CD8-positive, alpha-beta memory T cell (primary cell): Measurements from ENCODE around the gene F2. TPM values are rescaled to one million over a fixed set of nuclear protein-coding genes. Genes with fewer than 3 reads are reported as not detected.

ENCODE experiments used
- CTCF ChIA-PET: fragments of 350-600 bp; sonication (Branson Sonifier 250); formaldehyde crosslinking; loops from one replicate; lab custom pipeline; 2021; ENCODE audit warnings: antibody characterized with exemption; lab: Charles Lee
- POLR2A ChIA-PET: fragments of 350-600 bp; sonication (Branson Sonifier 250); formaldehyde crosslinking; loops from one replicate; lab custom pipeline; 2021; ENCODE audit warnings: antibody characterized with exemption; lab: Charles Lee
- DNase-seq, 5 donors: peaks; one replicate each; pipeline versions ENCODE4 v3.0.0 to v3.0.0-alpha.2; 2020 to 2022; ENCODE audit warnings: mixed read lengths in 1 of 5
- H3K27ac ChIP-seq: one replicate; pipeline ENCODE4 v1.7.0; 2013; ENCODE audit warnings: low read depth, mild to moderate bottlenecking, low read length, moderate library complexity
- H3K27me3 ChIP-seq: 2 replicates; pipeline ENCODE4 v1.7.0; 2013; ENCODE audit warnings: low read length, mild to moderate bottlenecking; ENCODE audit not compliant: insufficient read depth, poor library complexity, severe bottlenecking
- H3K36me3 ChIP-seq: 2 replicates; pipeline ENCODE4 v1.7.0; 2013; ENCODE audit warnings: mild to moderate bottlenecking, low read length, moderate library complexity; ENCODE audit not compliant: insufficient read depth
- H3K4me1 ChIP-seq: 2 replicates; pipeline ENCODE4 v1.7.0; 2013; ENCODE audit warnings: mild to moderate bottlenecking, low read length, moderate library complexity; ENCODE audit not compliant: insufficient read depth
- H3K4me3 ChIP-seq: 2 replicates; pipeline ENCODE4 v1.7.0; 2013; ENCODE audit warnings: mild to moderate bottlenecking, low read length
- H3K9me3 ChIP-seq: 2 replicates; pipeline ENCODE4 v1.7.0; 2013; ENCODE audit warnings: mild to moderate bottlenecking, low read length
- H3K27ac Mint-ChIP-seq, 8 donors: one replicate each; pipeline ENCODE4 v1.8.0; 2020 to 2021; ENCODE audit warnings: mixed read lengths in 8 of 8, mild to moderate bottlenecking in 6 of 8, inconsistent platforms in 3 of 8, moderate library complexity in 3 of 8
- H3K27me3 Mint-ChIP-seq, 2 donors: one replicate each; pipeline ENCODE4 v1.8.0; 2020 to 2021; ENCODE audit warnings: mixed read lengths in 2 of 2, mild to moderate bottlenecking in 1 of 2, moderate library complexity in 1 of 2
- H3K36me3 Mint-ChIP-seq, 3 donors: one replicate each; pipeline ENCODE4 v1.8.0; 2020 to 2021; ENCODE audit warnings: mixed read lengths in 3 of 3, inconsistent platforms in 1 of 3, mild to moderate bottlenecking in 1 of 3
- H3K4me1 Mint-ChIP-seq, 3 donors: one replicate each; pipeline ENCODE4 v1.8.0; 2020 to 2021; ENCODE audit warnings: mixed read lengths in 3 of 3, inconsistent platforms in 1 of 3, mild to moderate bottlenecking in 1 of 3
- H3K4me3 Mint-ChIP-seq, 7 donors: one replicate each; pipeline ENCODE4 v1.8.0; 2020 to 2021; ENCODE audit warnings: mixed read lengths in 7 of 7, mild to moderate bottlenecking in 6 of 7, moderate library complexity in 4 of 7, inconsistent platforms in 2 of 7
- H3K9me3 Mint-ChIP-seq, 5 donors: one replicate each; pipeline ENCODE4 v1.8.0; 2020 to 2022; ENCODE audit warnings: mixed read lengths in 5 of 5, mild to moderate bottlenecking in 3 of 5, moderate library complexity in 2 of 5, inconsistent platforms in 1 of 5
- polyA plus RNA-seq: library from polyadenylated mRNA; unstranded; fragments of 300-500 nt; fragmentation: Illumina TruSeq; gene quantifications from one replicate; pipeline ENCODE4 v1.2.3, GENCODE V29; 2021
- total RNA-seq, 2 experiments: library from RNA; stranded (reverse); gene quantifications; one replicate each; pipeline ENCODE4 v1.2.3, GENCODE V29; 2021

The F2 gene
- total and polyA plus RNA-seq, 3 experiments from 2014 or later: not detected

DNA sequence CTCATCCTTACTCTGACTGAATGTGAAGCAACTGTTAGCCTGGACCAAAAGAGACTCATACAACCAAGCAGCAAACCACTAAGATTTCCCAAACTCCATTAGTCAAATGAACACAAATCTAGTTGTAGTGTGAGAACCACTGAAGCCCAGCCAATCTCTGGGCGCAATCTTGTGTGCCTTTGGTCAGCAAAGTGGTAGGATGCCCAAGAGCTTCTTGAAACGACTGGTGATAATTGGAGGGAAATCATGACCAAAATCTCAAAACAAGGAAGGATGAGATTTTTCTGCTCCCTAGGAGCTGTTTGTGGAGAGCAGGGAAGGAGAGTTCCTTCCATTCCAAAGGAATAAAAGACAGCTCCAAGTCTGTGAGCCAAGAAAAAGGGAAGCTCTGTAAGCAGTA is 24.0 kb downstream of the F2 start:
- no peaks in the 10 kb centered on the region for H3K9me3 ChIP-seq
- ChIA-PET CTCF (interaction anchor here (0.8 kb wide), 1 partner anchor 86 kb away, joined by 3 read pairs; no protein-coding TSS in a partner anchor), POLR2A (no interaction called here)
- no peak for DNase-seq
- no peaks in the 10 kb centered on the region for H3K27me3 ChIP-seq
- no peaks in the 10 kb centered on the region for H3K4me1 ChIP-seq
- Mint-ChIP-seq H3K27me3 (no peaks in the 10 kb centered on the region), H3K27ac (peak overlapping the region in 3 of 8 donors; percentile 1 to 66 (median 5)), H3K9me3 (no peaks in the 10 kb centered on the region), H3K4me1 (no peaks in the 10 kb centered on the region), H3K4me3 (no peak overlapping the region), H3K36me3 (peaks cover 5 to 68% (median 23%) of the 10 kb centered on the region in 3 donors)
- H3K36me3 ChIP-seq: peaks cover 32% of the 10 kb centered on the region
- no peak overlapping the region for H3K4me3 ChIP-seq
- no peak overlapping the region for H3K27ac ChIP-seq

DNA sequence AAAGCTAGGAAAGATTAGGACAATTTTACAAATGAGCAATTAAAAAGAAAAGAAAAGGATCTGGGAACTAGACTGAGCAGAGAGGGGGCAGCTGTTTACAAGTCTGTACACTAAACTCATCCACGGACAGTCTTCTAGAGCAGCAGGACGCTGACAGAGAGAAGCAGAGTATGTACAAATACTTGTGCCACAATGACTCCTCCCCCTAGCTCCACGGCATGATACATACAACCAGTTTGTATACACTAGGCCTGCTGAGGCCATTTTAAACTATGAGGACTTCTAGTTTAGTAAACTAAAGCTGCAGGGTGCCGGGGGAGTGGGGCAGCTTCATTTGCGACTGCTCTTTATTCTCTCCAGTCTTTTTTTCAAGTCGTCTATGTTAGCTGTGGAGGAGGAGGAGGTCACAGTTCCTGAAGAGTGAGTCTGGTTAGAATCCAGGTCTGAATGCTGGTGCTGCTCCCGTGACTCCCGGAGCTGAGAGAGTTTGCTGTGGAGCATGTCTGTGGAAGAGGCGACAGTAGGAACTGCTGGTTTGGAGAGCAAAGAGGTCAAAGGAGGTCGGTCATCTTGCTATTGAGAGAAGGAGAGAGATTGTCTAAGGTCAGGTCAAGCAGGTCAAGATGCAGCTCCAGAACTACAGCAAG is 24.8 kb downstream of the F2 start:
- Histone ChIP-seq H3K9me3 (no peaks in the 10 kb centered on the region), H3K36me3 (peaks cover 32% of the 10 kb centered on the region), H3K4me1 (no peaks in the 10 kb centered on the region), H3K4me3 (no peak overlapping the region), H3K27me3 (no peaks in the 10 kb centered on the region), H3K27ac (no peak overlapping the region)
- Mint-ChIP-seq H3K27ac (peak overlapping the region in 4 of 8 donors; percentile 21 to 78 (median 66)), H3K4me3 (no peak overlapping the region), H3K27me3 (no peaks in the 10 kb centered on the region), H3K36me3 (peaks cover 5 to 70% (median 26%) of the 10 kb centered on the region in 3 donors), H3K9me3 (no peaks in the 10 kb centered on the region), H3K4me1 (no peaks in the 10 kb centered on the region)
- ChIA-PET CTCF (interaction anchor here (0.8 kb wide), 1 partner anchor 87 kb away, joined by 3 read pairs; no protein-coding TSS in a partner anchor), POLR2A (no interaction called here)
- no peak for DNase-seq

DNA sequence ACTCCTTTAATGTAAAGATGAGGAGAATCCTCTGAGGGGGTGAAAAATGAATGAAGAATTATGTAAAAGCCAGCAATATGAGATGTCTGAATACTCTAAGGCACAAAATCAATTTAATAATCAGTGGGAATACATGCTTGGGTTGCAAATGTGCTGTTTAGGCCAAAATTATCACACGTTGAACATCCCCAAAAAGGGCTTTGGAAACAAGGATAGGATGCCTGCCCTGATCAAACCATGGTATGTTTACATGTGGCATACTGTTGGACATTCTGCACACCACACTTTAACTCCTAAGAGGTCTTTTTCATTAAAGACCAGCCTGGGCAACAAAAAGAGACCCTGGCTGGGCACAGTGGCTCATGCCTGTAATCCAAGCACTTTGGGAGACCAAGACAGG is 26.3 kb downstream of the F2 start:
- Histone ChIP-seq H3K4me3 (no peak overlapping the region), H3K27ac (no peak overlapping the region), H3K36me3 (peaks cover 37% of the 10 kb centered on the region), H3K27me3 (no peaks in the 10 kb centered on the region), H3K9me3 (no peaks in the 10 kb centered on the region), H3K4me1 (no peaks in the 10 kb centered on the region)
- ChIA-PET CTCF (no interaction called here), POLR2A (no interaction called here)
- peak overlapping the region in 2 of 8 donors; percentile 33 to 67 for H3K27ac Mint-ChIP-seq
- no peak overlapping the region for H3K4me3 Mint-ChIP-seq
- peaks cover 11 to 80% (median 28%) of the 10 kb centered on the region in 3 donors for H3K36me3 Mint-ChIP-seq
- no peaks in the 10 kb centered on the region for H3K4me1 Mint-ChIP-seq
- DNase-seq: no peak
- no peaks in the 10 kb centered on the region for H3K9me3 Mint-ChIP-seq
- H3K27me3 Mint-ChIP-seq: no peaks in the 10 kb centered on the region

DNA sequence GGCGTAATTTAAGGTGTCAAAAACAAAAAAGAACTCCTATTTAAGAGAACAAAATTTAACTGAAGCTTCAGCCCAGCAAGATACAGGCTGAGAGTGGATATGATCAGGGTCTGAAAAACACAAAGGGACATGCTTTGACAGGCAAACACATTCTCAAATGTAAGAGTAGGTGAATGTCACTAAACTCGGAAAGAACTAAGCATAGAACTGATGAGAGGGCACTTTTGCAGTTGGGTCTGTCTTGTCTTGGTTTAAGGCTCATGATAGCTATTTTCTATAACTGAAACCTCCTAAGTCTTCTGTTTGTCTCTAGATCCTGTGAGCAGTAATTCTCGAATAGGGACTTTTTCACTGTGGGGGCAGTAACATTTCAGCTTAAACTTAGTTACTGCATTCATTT is 27.0 kb downstream of the F2 start:
- no peaks in the 10 kb centered on the region for H3K27me3 ChIP-seq
- no peaks in the 10 kb centered on the region for H3K4me1 ChIP-seq
- no peak for DNase-seq
- ChIA-PET POLR2A (no interaction called here), CTCF (no interaction called here)
- no peak overlapping the region for H3K4me3 ChIP-seq
- Mint-ChIP-seq H3K36me3 (peaks cover 14 to 87% (median 34%) of the 10 kb centered on the region in 3 donors), H3K27me3 (no peaks in the 10 kb centered on the region), H3K4me3 (no peak overlapping the region), H3K9me3 (no peaks in the 10 kb centered on the region), H3K27ac (peak overlapping the region in 3 of 8 donors; percentile 17 to 58 (median 18)), H3K4me1 (no peaks in the 10 kb centered on the region)
- peaks cover 44% of the 10 kb centered on the region for H3K36me3 ChIP-seq
- no peaks in the 10 kb centered on the region for H3K9me3 ChIP-seq
- H3K27ac ChIP-seq: no peak overlapping the region

DNA sequence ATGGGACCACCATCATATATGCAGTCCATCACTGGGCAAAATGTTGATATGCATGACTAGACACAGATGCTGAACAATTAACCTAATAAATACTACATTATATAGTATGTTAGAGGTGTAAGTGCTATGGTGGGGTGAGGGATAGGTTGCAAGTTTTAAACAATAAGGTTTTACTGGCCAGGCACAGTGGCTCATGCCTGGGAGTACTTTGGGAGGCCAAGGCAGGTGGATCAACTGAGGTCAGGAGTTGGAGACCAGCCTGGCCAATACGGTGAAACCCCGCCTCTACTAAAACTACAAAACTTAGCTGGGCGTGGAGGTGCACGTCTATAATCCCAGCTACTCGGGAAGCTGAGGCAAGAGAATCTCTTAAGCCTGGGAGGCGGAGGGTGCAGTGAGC is 28.1 kb downstream of the F2 start:
- no peaks in the 10 kb centered on the region for H3K9me3 Mint-ChIP-seq
- POLR2A ChIA-PET: no interaction called here
- Histone ChIP-seq H3K36me3 (peaks cover 51% of the 10 kb centered on the region), H3K4me3 (no peak overlapping the region), H3K27ac (no peak overlapping the region), H3K27me3 (no peaks in the 10 kb centered on the region), H3K9me3 (no peaks in the 10 kb centered on the region), H3K4me1 (no peaks in the 10 kb centered on the region)
- peak overlapping the region in 2 of 8 donors; percentile 32 to 75 for H3K27ac Mint-ChIP-seq
- CTCF ChIA-PET: interaction anchor here (1.3 kb wide), 1 partner anchor 16 kb away, joined by 3 read pairs; no protein-coding TSS in a partner anchor
- no peaks in the 10 kb centered on the region for H3K27me3 Mint-ChIP-seq
- H3K4me1 Mint-ChIP-seq: no peaks in the 10 kb centered on the region
- no peak for DNase-seq
- H3K36me3 Mint-ChIP-seq: peaks cover 14 to 84% (median 39%) of the 10 kb centered on the region in 3 donors
- no peak overlapping the region for H3K4me3 Mint-ChIP-seq

DNA sequence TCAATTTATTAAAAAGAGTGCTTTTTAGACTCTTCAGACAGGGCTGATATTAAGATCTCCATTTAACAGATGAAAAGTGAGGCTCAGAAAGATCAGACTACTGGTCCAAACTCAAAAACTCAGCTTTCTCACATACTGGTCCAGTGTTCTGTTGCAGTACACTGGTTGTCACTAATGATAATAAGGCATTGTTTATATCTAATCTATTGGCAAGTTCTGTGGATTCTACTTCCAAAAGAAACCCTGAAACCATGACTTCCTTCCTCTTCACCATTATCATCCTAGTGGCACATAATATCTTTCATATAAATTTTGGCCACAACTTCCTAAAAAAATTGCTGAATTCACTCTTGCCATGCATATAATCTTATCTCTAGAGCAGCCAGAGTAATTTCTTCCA is 36.9 kb downstream of the F2 start:
- no peaks in the 10 kb centered on the region for H3K9me3 Mint-ChIP-seq
- no peak overlapping the region for H3K4me3 ChIP-seq
- H3K27ac Mint-ChIP-seq: peak overlapping the region in 2 of 8 donors; percentile 11 to 13
- ChIA-PET CTCF (no interaction called here), POLR2A (no interaction called here)
- no peak overlapping the region for H3K4me3 Mint-ChIP-seq
- H3K27ac ChIP-seq: no peak overlapping the region
- no peaks in the 10 kb centered on the region for H3K9me3 ChIP-seq
- no peaks in the 10 kb centered on the region for H3K27me3 ChIP-seq
- no peaks in the 10 kb centered on the region for H3K4me1 Mint-ChIP-seq
- no peak for DNase-seq
- no peaks in the 10 kb centered on the region for H3K27me3 Mint-ChIP-seq
- H3K36me3 Mint-ChIP-seq: peaks cover 18 to 82% (median 35%) of the 10 kb centered on the region in 3 donors
- H3K4me1 ChIP-seq: no peaks in the 10 kb centered on the region
- peaks cover 40% of the 10 kb centered on the region for H3K36me3 ChIP-seq

DNA sequence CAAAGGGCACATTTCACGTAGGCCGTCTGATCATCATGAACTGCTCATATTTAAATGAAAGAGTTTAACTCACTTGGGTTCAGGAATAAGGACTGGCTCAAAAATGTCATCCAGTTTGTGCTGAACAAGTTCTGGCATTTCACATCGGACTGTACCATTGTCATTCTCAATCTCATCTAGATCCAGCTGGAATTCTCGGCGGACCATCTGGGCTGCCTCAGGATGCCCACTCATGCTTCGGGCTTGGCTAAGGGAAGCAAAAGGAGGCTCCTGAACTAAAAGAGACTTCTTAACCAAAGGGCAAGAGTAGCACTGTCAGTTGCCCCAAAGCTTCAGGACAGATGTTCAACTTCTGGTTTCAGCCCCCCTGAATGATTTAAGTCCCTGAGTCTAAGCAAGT is 40.2 kb downstream of the F2 start:
- H3K4me3 Mint-ChIP-seq: no peak overlapping the region
- peaks cover 18 to 83% (median 31%) of the 10 kb centered on the region in 3 donors for H3K36me3 Mint-ChIP-seq

DNA sequence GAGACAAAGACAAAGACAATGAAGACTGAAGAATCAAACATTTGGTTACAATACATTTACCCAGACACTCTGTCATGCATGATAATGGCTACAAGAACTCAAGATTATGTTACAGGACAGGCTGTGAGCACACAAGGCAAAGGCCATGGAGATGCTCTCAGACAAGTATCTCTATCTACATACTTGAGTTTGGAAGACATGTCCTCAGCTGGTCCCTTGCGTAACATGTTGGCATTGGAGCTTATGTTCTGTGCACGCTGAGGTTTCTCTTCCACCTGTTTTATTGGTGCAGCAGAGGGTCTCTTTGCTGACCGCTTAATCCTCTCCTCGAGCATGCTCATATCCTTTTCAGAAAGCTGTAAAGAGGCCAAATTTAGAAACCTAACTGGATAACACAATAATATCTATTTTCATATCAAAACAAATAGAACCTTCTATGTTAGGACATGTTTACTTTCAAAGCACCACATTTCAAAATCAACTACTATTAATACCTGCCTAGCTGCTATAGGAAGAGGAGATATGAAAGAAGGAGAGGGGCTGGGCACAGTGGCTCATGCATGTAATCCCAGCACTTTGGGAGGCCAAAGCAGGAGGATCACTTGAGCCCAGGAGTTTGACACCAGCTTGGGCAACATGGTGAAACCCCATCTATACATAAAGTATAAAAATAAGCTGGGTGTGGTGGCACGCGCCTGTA is 41.6 kb downstream of the F2 start:
- Mint-ChIP-seq H3K9me3 (no peaks in the 10 kb centered on the region), H3K4me1 (no peaks in the 10 kb centered on the region), H3K4me3 (no peak overlapping the region), H3K27me3 (no peaks in the 10 kb centered on the region), H3K36me3 (peaks cover 18 to 78% (median 28%) of the 10 kb centered on the region in 3 donors), H3K27ac (peak overlapping the region in 1 of 8 donors; percentile 13)
- H3K9me3 ChIP-seq: no peaks in the 10 kb centered on the region
- no peaks in the 10 kb centered on the region for H3K4me1 ChIP-seq
- DNase-seq: no peak
- ChIA-PET POLR2A (no interaction called here), CTCF (no interaction called here)
- no peak overlapping the region for H3K4me3 ChIP-seq
- H3K27me3 ChIP-seq: no peaks in the 10 kb centered on the region
- peaks cover 53% of the 10 kb centered on the region for H3K36me3 ChIP-seq
- H3K27ac ChIP-seq: no peak overlapping the region

More for the DNA sequence above, 40.2 kb downstream of the F2 start:
- Histone ChIP-seq H3K27me3 (no peaks in the 10 kb centered on the region), H3K27ac (no peak overlapping the region), H3K9me3 (no peaks in the 10 kb centered on the region), H3K4me1 (no peaks in the 10 kb centered on the region), H3K36me3 (peaks cover 54% of the 10 kb centered on the region), H3K4me3 (no peak overlapping the region)
- DNase-seq: no peak
- ChIA-PET POLR2A (no interaction called here), CTCF (no interaction called here)
- Mint-ChIP-seq H3K27ac (no peak overlapping the region), H3K27me3 (no peaks in the 10 kb centered on the region), H3K4me1 (no peaks in the 10 kb centered on the region), H3K9me3 (no peaks in the 10 kb centered on the region)
